Gastroesophageal sphincter (tissue), 3 donors: ENCODE measurements around the gene MGAT3.

Experiments
- CTCF ChIP-seq, 4 experiments: fragments of 200-600 bp in 2 of 4; fragments of 450-650 bp in 2 of 4; sonication (generic) in 1 of 4; IDR thresholded peaks; one replicate each; pipeline ENCODE4 v1.5.1; 2017 to 2019; ENCODE audit warnings: antibody characterized with exemption in 4 of 4, mild to moderate bottlenecking in 2 of 4, moderate library complexity in 2 of 4
- EP300 ChIP-seq: sonication (generic); formaldehyde crosslinking; IDR thresholded peaks from one replicate; pipeline ENCODE4 v1.6.1; 2017; ENCODE audit warnings: antibody characterized with exemption, mild to moderate bottlenecking
- POLR2A ChIP-seq, 2 donors: fragments of 450-650 bp; IDR thresholded peaks; one replicate each; pipeline ENCODE4 v1.6.1; 2017; ENCODE audit warnings: antibody characterized with exemption in 2 of 2, mild to moderate bottlenecking in 2 of 2, moderate library complexity in 1 of 2

GRCh38 chr22:39431821-39432251, 25.0 kb upstream of the MGAT3 start:
- TF ChIP-seq CTCF (IDR thresholded peaks at IDR 0.05), result no peak
- no peak for TF ChIP-seq POLR2A (IDR thresholded peaks at IDR 0.05)
- no peak for TF ChIP-seq EP300
